Retinal pigment epithelial cell (primary cell): Measurements from ENCODE around the gene GATA6.
"Not testable (repeated sequence)": the region's sequence is repeated elsewhere in the genome, so short reads cannot be mapped to it uniquely, and the experiment has no call there.

Experiments used
- DNase-seq: peaks from one replicate; pipeline ENCODE4 v3.0.0-alpha.2; 2010; ENCODE audit warnings: low read depth
- H3K4me3 ChIP-seq: 2 replicates; pipeline ENCODE4 v1.5.1; 2011; ENCODE audit warnings: mild to moderate bottlenecking, low read length, control low read depth, moderate library complexity
- CTCF ChIP-seq: conservative IDR thresholded peaks from 2 replicates; pipeline ENCODE4 v1.5.1; 2011; ENCODE audit warnings: low read depth, low read length, control low read depth, inconsistent platforms

Gene GATA6

GRCh38 chr18:22182884-22183697, 13.7 kb downstream of the GATA6 start:
- TF ChIP-seq CTCF: no peak
- H3K4me3 ChIP-seq: no peak overlapping the region
- no peak for DNase-seq

- no peak for TF ChIP-seq CTCF
- no peak overlapping the region for H3K4me3 ChIP-seq
- no peak for DNase-seq
These were observed 14.3 kb downstream of the GATA6 start for GRCh38 chr18:22183698-22184170.

GRCh38 chr18:22184573-22184972, 15.2 kb downstream of the GATA6 start:
- not testable (repeated sequence) for DNase-seq, H3K4me3 ChIP-seq

GRCh38 chr18:22185273-22185672, 15.9 kb downstream of the GATA6 start:
- no peak overlapping the region for H3K4me3 ChIP-seq

GRCh38 chr18:22185771-22186386, 16.5 kb downstream of the GATA6 start:
- no peak for DNase-seq

More at GRCh38 chr18:22185273-22185672, 15.9 kb downstream of the GATA6 start:
- no peak for DNase-seq
- peak; percentile 10 for TF ChIP-seq CTCF

GRCh38 chr18:22186484-22186971, 17.1 kb downstream of the GATA6 start:
- H3K4me3 ChIP-seq: no peak overlapping the region
- DNase-seq: peak; percentile 92
- TF ChIP-seq CTCF: no peak

More at GRCh38 chr18:22185771-22186386, 16.5 kb downstream of the GATA6 start:
- TF ChIP-seq CTCF: no peak
- H3K4me3 ChIP-seq: no peak overlapping the region

- H3K4me3 ChIP-seq: no peak overlapping the region
- no peak for DNase-seq
- no peak for TF ChIP-seq CTCF
These were observed 19.3 kb downstream of the GATA6 start for GRCh38 chr18:22188559-22189267.
